Neural progenitor cell (in vitro differentiated cells): ENCODE results near the gene SLC34A1.

Experiments
- EZH2 ChIP-seq: fragments of 200-600 bp; sonication (generic); IDR thresholded peaks from 2 replicates; pipeline ENCODE4 v1.6.1; 2017; ENCODE audit warnings: antibody characterized with exemption, mild to moderate bottlenecking, moderate library complexity
- TF ChIP-seq, protein P1 (sequence below): fragments of 200-600 bp; sonication (generic); IDR thresholded peaks from 2 replicates; pipeline ENCODE4 v1.5.1; 2017; ENCODE audit warnings: antibody characterized with exemption, mild to moderate bottlenecking

- TF ChIP-seq, protein P1, sequence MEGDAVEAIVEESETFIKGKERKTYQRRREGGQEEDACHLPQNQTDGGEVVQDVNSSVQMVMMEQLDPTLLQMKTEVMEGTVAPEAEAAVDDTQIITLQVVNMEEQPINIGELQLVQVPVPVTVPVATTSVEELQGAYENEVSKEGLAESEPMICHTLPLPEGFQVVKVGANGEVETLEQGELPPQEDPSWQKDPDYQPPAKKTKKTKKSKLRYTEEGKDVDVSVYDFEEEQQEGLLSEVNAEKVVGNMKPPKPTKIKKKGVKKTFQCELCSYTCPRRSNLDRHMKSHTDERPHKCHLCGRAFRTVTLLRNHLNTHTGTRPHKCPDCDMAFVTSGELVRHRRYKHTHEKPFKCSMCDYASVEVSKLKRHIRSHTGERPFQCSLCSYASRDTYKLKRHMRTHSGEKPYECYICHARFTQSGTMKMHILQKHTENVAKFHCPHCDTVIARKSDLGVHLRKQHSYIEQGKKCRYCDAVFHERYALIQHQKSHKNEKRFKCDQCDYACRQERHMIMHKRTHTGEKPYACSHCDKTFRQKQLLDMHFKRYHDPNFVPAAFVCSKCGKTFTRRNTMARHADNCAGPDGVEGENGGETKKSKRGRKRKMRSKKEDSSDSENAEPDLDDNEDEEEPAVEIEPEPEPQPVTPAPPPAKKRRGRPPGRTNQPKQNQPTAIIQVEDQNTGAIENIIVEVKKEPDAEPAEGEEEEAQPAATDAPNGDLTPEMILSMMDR, result no peak
- no peak for TF ChIP-seq EZH2
Observed at GRCh38 chr5:177405312-177405711, 21.1 kb downstream of the SLC34A1 start.
